HUDEP-2 (cell line): Measurements from ENCODE around the gene TBX20.

Experiments
- DNase-seq, 76 experiments: peaks; one replicate each; lab custom pipeline; 2025; ENCODE audit not compliant: unreplicated experiment in 76 of 76; lab: John Stamatoyannopoulos, UW

The TBX20 gene, protein sequence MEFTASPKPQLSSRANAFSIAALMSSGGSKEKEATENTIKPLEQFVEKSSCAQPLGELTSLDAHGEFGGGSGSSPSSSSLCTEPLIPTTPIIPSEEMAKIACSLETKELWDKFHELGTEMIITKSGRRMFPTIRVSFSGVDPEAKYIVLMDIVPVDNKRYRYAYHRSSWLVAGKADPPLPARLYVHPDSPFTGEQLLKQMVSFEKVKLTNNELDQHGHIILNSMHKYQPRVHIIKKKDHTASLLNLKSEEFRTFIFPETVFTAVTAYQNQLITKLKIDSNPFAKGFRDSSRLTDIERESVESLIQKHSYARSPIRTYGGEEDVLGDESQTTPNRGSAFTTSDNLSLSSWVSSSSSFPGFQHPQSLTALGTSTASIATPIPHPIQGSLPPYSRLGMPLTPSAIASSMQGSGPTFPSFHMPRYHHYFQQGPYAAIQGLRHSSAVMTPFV

GRCh38 chr7:35253710-35254495 lies at the start of gene TBX20:
Gene TBX20 (minus strand): TSS chr7:35254100. CDS start chr7:35253620, 480 bp downstream.
- peak in 69 of 76 experiments; percentile 3 to 85 (median 56) for DNase-seq

- DNase-seq: no peak
Measured at GRCh38 chr7:35289376-35289775, 35.5 kb upstream of the TBX20 start.

GRCh38 chr7:35286986-35287385 lies 33.1 kb upstream of the TBX20 start:
- no peak for DNase-seq

DNA sequence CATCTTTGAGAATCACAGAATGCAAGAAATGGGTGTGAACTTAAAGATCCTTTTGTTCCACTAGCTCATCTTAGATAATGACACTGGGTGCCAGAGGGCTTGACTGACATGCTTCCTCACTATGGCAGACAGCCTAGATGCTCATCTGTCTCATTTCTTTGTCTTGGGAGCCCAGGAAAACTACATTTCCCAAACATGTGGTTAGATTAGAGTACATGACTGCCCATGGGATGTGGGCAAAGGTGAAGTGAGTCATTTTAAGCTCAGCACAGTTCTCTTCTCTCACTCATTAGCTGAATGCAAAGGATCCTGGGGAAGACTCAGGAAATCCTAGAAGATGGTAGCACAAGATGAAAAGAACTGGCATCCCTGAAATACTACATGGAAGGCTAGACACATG lies 32.5 kb upstream of the TBX20 start:
- DNase-seq: no peak

GRCh38 chr7:35285799-35286198 lies 31.9 kb upstream of the TBX20 start:
- DNase-seq: no peak

GRCh38 chr7:35280902-35281301 lies 27.0 kb upstream of the TBX20 start:
- DNase-seq: no peak

GRCh38 chr7:35277359-35277758 lies 23.5 kb upstream of the TBX20 start:
- DNase-seq: no peak

GRCh38 chr7:35272246-35272645 lies 18.3 kb upstream of the TBX20 start:
- no peak for DNase-seq

DNA sequence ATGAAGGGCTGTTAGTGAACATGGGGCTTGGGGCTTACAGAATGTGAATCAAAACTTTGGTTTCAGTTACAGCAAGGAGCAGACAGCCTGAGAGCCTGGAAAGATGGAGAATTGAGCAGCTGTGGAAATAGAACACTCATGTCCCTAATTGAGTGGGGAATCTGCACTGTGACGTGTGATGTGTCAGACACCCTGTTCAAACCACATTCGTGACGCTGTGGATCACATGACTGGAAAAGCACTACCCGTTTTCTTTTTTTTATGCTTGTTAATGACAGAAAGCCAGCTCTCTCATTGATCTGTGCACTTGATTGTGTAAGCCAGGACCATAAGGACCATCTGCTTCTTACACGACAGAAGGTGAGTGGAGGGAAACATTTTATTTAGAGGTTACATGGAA lies 15.1 kb upstream of the TBX20 start:
- DNase-seq: no peak

DNA sequence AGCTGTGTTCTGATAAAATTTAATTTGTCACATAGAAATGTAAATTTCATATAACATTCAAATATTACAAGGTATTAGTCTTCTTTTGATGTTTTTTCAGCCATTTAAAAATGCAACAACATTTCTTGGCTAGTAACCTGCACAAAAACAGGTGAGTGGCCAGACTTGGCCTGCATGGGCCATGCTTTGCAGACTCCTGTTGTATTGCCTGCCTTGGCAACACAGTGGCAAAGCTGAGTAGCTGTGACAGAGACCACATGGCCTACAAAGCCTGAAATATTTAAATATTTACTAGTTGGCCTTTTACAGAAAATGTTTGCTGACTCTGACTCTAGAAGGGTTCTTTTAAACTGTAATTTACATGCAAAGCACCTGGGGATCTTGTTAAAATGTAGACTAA lies 13.5 kb upstream of the TBX20 start:
- DNase-seq: no peak

GRCh38 chr7:35263396-35263795 lies 9.5 kb upstream of the TBX20 start:
- no peak for DNase-seq

- DNase-seq: no peak
Measured at GRCh38 chr7:35261476-35262285, 7.8 kb upstream of the TBX20 start.

DNA sequence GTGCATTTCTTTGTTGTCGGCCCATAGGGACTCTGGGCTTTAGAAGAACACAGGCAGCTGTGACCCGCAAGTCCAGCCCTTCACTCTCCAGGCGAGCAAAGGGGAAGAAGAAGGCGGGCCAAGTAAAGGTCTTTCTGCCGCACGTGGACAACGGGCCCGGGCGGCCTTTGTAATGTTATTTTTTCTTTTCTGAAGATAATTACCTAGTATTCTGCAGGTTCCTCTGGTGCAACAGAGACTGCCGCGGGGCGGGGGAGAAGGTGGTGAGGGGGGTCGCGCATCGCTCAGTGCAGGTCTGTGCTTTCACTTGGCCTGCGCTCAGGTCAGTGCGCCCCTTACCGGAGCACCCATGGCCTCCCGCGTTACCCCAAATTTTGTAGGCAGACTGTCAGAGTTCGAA lies 7.1 kb upstream of the TBX20 start:
- DNase-seq: no peak

DNA sequence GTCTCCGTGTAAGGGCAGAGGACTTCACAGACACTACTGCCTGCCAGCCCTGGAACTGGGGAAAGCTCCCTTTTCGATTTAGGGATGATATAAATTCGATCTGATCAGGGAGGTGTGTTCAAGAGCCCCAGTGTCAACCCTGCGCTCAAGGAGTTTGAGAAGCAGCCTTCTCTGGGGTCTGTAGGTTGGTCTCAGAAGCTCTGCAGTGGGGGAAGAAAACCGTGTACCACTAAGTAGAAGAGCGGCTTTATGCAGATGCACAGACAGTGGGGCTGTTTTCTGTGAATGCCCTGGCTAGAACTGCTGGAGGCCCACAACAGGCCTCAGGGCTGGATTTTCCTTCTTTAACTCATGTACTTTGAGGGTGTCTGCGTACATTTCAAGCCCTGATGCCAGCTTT lies 6.3 kb upstream of the TBX20 start:
- DNase-seq: no peak

DNA sequence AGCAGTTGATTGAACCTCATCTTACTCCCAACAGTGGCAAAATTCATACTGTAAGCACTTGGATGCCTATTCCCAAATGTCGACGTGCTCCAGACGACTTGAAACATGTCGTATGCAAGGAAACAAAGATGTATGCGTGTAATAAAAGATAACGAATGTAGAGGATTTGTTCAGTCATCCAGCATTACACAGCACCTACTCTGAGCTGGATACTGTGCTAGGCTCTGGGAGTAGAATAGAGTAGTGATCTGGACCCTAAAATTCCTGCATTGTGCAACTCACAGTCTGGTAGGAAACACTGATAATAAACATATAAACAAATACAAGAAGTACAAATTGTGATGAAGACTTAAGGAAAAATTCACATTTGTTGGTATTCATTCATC lies 5.6 kb upstream of the TBX20 start:
- DNase-seq: peak in 1 of 76 experiments; percentile 8

- no peak for DNase-seq
Measured at GRCh38 chr7:35258868-35259522, 5.1 kb upstream of the TBX20 start.

GRCh38 chr7:35258125-35258867 lies 4.4 kb upstream of the TBX20 start:
- DNase-seq: no peak

GRCh38 chr7:35257251-35258124 lies 3.6 kb upstream of the TBX20 start:
- peak in 5 of 76 experiments; percentile 11 to 25 (median 19) for DNase-seq
